ENCODE data around the gene LDB1.

DNA sequence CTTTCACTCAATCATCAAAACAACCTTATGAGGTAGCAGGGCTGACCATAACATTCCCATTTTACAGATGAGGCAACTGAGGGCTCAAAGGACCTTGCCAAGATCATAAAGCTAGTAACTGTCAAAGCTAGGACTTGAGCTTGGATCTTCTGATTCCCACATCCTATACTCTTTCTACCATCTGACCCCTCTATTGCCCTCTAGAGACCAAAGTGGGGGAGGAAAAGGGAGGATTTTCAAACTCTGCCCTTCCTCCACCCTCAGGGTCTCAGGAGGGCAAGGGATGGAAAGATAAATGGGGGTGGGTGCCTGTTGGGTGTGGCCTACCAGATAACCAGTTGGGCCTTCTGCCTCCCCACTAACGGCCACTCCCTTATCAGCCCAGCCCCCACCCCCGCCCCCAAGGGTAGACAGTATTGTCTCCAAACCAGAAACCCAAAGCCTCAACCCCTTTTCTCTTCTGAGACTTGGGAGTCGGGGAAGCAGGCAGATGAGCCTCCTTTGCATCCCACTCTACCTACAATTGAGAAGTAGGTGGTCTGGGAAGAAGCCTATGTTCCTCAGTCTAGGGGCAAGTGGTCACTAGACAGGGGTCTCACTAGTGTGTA lies 7.9 kb downstream of the LDB1 start:
- peak in 1 of 2 donors; percentile 10 for TF ChIP-seq CTCF (IDR thresholded peaks at IDR 0.05; ENCODE audit: extremely low read depth in 1 of 2, insufficient read depth in 1 of 2, low read depth in 1 of 2, low read length in 2 of 2)
- TF ChIP-seq POLR2A (IDR thresholded peaks at IDR 0.05; ENCODE audit: low read depth, low read length), result no peak

Measured in endothelial cell of umbilical vein (primary cell).